ENCODE results near the gene MAN2A2.
"Not testable (repeated sequence)": the region's sequence is repeated elsewhere in the genome, so short reads cannot be mapped to it uniquely, and the experiment has no call there.

MAN2A2 gene

DNA sequence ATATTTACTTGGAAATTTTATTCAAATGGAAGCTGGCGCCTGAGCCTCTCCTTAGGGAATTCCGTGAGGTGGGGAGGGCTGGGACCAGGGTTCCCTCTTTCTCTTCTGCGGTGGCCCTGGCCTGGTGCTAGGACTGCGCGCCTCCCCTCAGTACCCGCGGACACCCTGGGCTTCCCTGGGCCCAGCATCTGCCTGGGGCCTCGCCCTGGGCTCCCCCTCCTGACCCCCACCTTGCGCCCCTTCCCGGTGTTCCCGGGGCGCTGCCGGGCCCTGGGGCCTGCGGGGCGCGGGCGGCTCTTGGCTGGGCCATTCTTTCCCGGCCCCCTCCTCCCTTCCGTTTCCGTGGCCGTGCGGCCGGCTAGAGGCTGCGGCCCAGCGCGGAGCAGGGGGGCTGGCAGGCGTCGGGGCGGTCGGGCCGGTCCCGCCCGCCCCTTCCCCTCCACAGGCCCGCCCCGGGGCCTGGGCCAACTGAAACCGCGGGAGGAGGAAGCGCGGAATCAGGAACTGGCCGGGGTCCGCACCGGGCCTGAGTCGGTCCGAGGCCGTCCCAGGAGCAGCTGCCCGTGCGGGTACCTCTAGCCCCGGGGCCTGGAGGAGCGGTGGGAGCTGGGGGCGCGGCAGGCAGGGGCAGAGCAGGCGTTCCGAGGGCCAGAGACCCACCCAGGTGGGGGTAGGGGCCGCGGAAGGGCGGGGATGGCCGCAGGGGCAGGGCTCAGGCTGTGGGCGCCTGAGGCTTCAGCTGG, 19.0 kb upstream of the MAN2A2 start, which contains the start of gene FES:
FES (plus strand) TSS at position 529 of the 743 bp plus-strand sequence. CDS start 542 bp downstream, outside the sequence.
- no peak for DNase-seq (ENCODE audit: low read depth)

DNA sequence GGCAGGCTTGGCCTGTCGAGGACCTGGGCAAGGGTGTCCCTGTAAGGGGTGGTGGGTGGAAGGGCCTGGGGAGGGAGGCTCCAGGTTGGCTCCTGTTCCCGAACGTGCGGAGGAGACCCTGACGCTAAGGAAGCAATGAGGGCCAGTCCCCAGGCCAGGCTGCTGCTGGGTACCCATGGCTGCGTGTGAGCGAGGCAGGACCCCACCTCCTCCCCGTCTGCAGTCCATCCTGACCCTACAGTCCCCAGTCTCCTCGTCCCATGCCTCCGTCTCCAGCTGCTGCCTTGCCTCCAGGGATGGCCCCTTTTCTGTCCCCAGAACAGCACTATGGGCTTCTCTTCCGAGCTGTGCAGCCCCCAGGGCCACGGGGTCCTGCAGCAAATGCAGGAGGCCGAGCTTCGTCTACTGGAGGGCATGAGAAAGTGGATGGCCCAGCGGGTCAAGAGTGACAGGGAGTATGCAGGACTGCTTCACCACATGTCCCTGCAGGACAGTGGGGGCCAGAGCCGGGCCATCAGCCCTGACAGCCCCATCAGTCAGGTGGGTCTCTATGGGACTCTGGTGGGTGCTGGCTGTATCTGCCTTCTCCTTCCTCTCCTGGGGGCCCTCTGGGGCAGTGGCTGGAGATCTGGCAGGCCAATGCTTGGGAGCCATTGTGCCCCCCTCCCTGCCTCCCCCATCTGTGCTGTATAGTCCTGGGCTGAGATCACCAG, 18.2 kb upstream of the MAN2A2 start:
- no peak for DNase-seq (ENCODE audit: low read depth)

DNA sequence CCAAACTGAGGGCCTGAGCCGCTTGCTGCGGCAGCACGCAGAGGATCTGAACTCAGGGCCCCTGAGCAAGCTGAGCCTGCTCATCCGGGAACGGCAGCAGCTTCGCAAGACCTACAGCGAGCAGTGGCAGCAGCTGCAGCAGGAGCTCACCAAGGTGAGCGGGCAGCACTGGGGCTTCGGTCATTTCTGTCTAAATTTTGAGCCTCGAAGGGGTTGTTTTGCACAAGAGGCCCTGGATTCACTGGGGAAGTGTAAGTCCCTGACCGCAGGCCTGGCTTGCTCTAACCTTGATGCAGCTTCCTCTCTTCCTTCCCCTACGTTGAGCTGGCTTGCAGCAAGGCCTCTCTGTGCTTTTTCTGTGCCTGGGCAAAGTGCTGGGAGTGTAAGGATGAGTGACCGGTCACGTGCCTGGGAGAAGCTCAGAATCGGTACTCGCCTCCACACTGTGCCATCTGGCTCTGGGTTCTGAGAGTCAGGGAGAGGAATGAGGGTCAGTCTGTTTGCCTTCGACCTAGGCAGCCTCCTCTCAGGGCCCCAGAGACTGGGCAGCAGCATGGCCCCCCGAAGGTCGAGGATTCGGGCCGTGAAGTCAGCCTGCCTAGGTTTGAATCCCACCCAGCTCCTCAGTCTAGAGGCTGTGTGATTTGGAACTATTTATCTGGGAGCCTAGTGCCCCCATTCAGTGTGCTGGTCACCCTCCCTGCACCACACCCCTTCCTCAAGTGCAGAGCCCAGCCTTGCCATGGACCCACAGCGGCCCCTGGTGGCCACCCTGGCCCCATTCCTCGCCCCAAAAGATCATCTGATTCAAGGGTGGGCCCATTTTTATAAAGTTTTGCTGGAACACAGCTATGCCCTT, 17.4 kb upstream of the MAN2A2 start:
- peak; percentile 72 for DNase-seq (ENCODE audit: low read depth)

DNA sequence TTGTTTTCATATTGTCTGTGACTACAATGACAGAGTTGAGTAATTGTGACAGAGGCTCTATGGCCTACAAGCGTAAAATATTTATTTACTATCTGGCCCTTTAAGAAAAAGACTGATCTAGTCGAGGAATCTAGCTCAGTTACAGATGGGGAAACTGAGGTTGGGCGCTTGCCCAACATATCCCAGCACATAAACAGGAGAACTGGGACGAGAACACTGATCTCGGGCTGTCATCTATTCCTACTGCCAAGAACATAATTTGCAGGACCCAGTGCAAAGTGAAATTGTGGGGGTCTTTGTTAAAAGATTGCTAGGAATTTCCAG, 16.8 kb upstream of the MAN2A2 start:
- DNase-seq (ENCODE audit: low read depth) = no peak

GRCh38 chr15:90887037-90887481, 16.0 kb upstream of the MAN2A2 start:
- no peak for DNase-seq (ENCODE audit: low read depth)

GRCh38 chr15:90889313-90889730, 13.8 kb upstream of the MAN2A2 start:
- DNase-seq (ENCODE audit: low read depth) = no peak

DNA sequence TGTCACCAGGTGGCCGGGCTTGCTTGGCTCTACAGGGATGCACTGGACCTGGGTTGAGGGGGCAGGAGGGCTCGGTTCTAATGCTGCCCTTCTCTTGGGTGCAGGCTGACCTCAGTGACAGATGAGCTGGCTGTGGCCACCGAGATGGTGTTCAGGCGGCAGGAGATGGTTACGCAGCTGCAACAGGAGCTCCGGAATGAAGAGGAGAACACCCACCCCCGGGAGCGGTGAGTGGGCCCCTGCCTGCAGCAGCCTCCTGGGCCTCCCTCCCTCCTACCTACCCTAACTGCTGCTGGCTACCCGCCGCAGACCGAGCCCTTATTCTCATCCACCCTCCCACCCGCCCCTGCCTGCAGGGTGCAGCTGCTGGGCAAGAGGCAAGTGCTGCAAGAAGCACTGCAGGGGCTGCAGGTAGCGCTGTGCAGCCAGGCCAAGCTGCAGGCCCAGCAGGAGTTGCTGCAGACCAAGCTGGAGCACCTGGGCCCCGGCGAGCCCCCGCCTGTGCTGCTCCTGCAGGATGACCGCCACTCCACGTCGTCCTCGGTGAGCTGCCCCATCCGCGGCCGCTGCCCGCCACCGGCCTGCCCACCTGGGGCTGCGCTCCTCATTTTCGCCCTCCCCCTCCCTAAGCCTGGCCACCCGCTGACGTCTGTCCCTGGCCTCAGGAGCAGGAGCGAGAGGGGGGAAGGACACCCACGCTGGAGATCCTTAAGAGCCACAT, 13.2 kb upstream of the MAN2A2 start:
- no peak for DNase-seq (ENCODE audit: low read depth)

DNA sequence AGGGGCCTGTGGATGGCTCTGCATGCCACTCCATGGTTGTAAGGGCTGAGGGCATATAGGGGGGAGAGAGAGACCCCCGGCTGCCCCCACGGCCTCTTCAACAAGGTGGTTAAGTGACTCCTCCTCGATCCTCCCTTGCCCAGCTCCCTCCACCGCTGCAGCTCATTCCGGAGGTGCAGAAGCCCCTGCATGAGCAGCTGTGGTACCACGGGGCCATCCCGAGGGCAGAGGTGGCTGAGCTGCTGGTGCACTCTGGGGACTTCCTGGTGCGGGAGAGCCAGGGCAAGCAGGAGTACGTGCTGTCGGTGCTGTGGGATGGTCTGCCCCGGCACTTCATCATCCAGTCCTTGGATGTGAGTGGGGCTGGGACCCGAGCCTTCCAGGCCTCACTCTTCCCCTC, 12.3 kb upstream of the MAN2A2 start:
- DNase-seq (ENCODE audit: low read depth) = no peak

- DNase-seq (ENCODE audit: low read depth) = no peak
Observed at GRCh38 chr15:90891346-90891949, 11.7 kb upstream of the MAN2A2 start.

- no peak for DNase-seq (ENCODE audit: low read depth)
Observed at GRCh38 chr15:90892023-90892422, 11.1 kb upstream of the MAN2A2 start.

DNA sequence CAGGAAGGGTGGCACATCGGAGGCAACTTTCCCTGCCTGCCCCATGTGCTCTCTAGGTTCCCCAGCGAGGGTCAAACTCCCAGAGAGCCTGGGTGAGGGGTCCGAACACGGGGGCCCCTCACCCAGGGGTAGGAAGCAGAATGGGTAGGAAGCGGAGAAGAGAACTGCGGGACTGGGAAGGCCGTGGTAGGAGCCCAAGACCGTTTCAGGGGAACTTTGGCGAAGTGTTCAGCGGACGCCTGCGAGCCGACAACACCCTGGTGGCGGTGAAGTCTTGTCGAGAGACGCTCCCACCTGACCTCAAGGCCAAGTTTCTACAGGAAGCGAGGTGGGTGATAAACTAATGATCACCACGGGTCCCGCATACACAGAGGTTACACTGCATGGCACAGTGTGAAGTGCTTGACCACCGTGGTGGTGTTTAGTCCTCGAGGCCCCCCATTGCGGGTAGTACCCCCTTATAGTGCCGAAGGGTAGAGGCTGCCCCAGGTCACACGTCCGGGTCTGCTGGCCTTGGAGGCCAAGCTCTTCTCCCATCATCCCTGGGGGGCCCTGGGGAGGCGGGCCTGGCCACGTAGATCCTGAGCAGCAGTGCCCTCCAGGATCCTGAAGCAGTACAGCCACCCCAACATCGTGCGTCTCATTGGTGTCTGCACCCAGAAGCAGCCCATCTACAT, 10.5 kb upstream of the MAN2A2 start:
- DNase-seq (ENCODE audit: low read depth) = no peak

GRCh38 chr15:90893175-90894090, 9.7 kb upstream of the MAN2A2 start:
- DNase-seq (ENCODE audit: low read depth) = no peak

- DNase-seq (ENCODE audit: low read depth) = no peak
Observed at GRCh38 chr15:90895571-90896117, 7.5 kb upstream of the MAN2A2 start.

GRCh38 chr15:90897131-90897655, 5.9 kb upstream of the MAN2A2 start:
- DNase-seq (ENCODE audit: low read depth) = not testable (repeated sequence)

DNA sequence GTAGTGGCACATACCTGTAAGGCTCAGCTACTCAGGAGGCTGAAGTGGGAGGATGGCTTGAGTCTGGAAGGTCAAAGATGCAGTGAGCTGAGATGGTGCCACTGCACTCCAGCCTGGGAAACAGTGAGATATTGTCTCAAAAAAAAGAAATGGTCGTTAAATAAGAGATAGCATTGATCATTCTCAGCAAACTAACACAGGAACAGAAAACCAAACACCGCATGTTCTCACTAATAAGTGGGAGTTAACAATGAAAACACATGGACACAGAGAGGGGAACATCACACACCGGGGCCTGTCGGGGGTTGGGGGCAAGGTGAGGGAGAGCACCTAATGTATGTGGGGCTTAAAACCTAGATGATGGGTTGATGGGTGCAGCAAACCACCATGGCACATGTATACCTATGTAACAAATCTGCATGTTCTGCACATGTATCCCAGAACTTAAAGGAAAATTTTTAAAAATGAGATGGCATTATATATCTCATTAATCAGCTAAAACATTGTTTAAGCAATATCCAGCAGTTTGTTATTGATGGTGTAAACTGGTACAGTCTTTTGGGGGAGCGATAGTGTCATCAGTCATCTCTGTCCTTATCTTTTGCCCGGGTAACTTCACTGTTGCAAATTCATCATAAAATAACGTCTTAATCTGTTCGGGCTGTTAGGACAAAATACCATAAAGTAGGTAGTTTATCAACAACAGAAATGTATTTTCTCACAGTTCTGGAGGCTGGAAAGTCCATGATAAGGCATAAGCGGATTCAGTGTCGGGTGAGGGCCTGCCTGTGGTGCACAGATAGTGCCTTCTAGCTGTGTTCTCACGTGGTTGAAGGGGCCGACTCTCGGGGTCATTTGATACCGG, 1.7 kb upstream of the MAN2A2 start:
- no peak for DNase-seq (ENCODE audit: low read depth)

- peak; percentile 53 for DNase-seq (ENCODE audit: low read depth)
Observed at GRCh38 chr15:90902040-90902839, 862 bp upstream of the MAN2A2 start.

DNA sequence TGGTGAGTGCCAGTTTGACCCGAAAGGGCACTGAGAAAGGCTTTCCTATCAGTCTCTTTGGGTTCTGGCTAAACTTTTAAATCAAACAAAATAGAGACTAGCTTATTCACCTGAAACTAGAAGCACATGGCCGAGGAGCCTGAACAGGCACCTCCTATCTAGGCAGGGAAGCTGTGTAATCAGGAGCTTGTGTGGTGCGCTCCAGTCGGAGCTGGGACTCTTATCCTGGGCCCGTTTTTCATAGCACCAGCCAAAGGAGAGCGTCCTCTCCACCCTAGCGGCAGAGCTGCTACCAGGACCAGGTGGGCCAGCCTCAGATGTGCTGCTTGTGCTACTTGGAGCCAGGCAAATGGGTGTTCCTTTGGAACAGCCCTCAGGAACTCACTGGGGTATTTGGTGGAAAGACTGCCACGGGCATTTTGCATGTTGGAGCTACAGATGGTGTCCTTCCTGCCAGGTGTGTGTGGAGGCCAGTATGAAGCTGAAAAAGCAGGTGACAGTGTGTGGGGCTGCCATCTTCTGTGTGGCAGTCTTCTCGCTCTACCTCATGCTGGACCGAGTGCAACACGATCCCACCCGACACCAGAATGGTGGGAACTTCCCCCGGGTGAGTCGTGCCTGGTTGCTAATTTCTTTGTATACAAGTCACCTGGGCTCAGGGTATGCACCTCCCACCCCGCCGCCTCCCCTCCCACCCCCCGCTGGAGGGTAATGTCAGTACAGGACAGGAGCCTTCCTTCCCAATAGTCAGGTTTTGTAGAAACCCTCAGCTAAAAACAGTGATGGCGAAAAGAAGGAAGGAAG, 833 bp downstream of the MAN2A2 start:
- DNase-seq (ENCODE audit: low read depth) = no peak
